PC-3 (cell line): Measurements from ENCODE around the gene PHF2.

ENCODE experiments used
- EZH2 ChIP-seq: fragments of 300-600 bp; sonication (generic); IDR thresholded peaks from one replicate; pipeline ENCODE4 v1.6.1; 2017; ENCODE audit warnings: antibody characterized with exemption, mild to moderate bottlenecking, low read length; ENCODE audit not compliant: unreplicated experiment
- TF ChIP-seq, protein P1 (sequence below): fragments of 300-600 bp; sonication (generic); conservative IDR thresholded peaks from 2 replicates; pipeline ENCODE4 v1.5.1; 2017; ENCODE audit warnings: antibody characterized with exemption, low read depth, mild to moderate bottlenecking, low read length

DNA sequence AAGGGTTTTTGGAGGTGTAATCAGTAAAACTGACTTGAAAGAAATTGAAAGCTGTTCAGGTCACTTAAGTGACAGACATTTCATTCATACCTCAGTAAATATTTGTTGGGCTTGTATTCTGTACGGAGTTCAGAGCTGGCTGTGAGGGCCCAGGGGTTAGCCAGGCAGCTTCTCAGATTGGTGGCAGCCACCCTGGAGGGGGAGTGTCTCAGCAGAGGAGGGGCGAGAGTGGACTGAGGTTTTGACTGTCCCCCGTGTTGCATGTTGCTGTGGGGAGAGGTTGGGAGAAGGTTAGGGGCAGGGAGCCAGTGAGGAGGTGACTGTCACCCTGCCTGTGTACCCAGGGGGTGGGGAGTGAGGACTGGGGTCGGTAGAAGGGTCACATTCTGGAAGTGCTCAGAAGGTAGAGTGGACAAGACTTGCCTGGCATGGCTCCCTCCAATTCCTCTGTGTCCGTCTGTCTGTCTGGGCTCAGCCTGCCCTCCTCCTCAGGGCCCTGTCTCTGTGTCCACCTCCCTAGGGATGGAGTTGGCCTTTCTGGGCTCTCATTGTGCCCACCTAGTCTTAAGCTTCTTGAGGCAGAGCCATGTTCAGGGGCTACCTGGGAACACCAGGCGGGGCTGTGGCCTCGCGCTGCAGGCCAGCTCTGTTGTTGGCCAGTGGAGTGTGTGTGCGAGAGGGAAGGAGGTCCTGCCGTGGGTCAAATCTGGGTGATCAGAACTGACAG, 4.4 kb downstream of the PHF2 start:
- TF ChIP-seq, protein P1, sequence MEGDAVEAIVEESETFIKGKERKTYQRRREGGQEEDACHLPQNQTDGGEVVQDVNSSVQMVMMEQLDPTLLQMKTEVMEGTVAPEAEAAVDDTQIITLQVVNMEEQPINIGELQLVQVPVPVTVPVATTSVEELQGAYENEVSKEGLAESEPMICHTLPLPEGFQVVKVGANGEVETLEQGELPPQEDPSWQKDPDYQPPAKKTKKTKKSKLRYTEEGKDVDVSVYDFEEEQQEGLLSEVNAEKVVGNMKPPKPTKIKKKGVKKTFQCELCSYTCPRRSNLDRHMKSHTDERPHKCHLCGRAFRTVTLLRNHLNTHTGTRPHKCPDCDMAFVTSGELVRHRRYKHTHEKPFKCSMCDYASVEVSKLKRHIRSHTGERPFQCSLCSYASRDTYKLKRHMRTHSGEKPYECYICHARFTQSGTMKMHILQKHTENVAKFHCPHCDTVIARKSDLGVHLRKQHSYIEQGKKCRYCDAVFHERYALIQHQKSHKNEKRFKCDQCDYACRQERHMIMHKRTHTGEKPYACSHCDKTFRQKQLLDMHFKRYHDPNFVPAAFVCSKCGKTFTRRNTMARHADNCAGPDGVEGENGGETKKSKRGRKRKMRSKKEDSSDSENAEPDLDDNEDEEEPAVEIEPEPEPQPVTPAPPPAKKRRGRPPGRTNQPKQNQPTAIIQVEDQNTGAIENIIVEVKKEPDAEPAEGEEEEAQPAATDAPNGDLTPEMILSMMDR = no peak
- no peak for TF ChIP-seq EZH2
